HG03439 (cell line): ENCODE results near the gene RAB9A.
"Not testable (repeated sequence)": the region's sequence is repeated elsewhere in the genome, so short reads cannot be mapped to it uniquely, and the experiment has no call there.

Experiments
- ATAC-seq: cut with Tn5 transposase; IDR thresholded peaks from one replicate; pipeline ENCODE4 v1.9.1; 2021; ENCODE audit warnings: mild to moderate bottlenecking, moderate library complexity; ENCODE audit not compliant: unreplicated experiment

Gene RAB9A

GRCh38 chrX:13669246-13669737, 19.6 kb upstream of the RAB9A start:
- ATAC-seq: peak; percentile 64

GRCh38 chrX:13669755-13670154, 19.2 kb upstream of the RAB9A start:
- not testable (repeated sequence) for ATAC-seq

- no peak for ATAC-seq
Measured at GRCh38 chrX:13670197-13670596, 18.7 kb upstream of the RAB9A start.

GRCh38 chrX:13673016-13673415, 15.9 kb upstream of the RAB9A start:
- ATAC-seq: no peak

- ATAC-seq: no peak
Measured at GRCh38 chrX:13676885-13677284, 12.0 kb upstream of the RAB9A start.

GRCh38 chrX:13679700-13680099, 9.2 kb upstream of the RAB9A start:
- ATAC-seq: not testable (repeated sequence)

- ATAC-seq: no peak
Measured at GRCh38 chrX:13681595-13681994, 7.3 kb upstream of the RAB9A start.

- no peak for ATAC-seq
Measured at GRCh38 chrX:13684361-13684760, 4.6 kb upstream of the RAB9A start.

GRCh38 chrX:13685126-13685763, 3.7 kb upstream of the RAB9A start:
- no peak for ATAC-seq

GRCh38 chrX:13687203-13687602, 1.7 kb upstream of the RAB9A start:
- no peak for ATAC-seq

GRCh38 chrX:13688384-13688957, 457 bp upstream of the RAB9A start:
- no peak for ATAC-seq

- no peak for ATAC-seq
Measured at GRCh38 chrX:13689741-13690211, 848 bp downstream of the RAB9A start.

GRCh38 chrX:13690836-13691235, 1.9 kb downstream of the RAB9A start:
- no peak for ATAC-seq

GRCh38 chrX:13691841-13692371, 3.0 kb downstream of the RAB9A start:
- ATAC-seq: no peak

- no peak for ATAC-seq
Measured at GRCh38 chrX:13692771-13693231, 3.9 kb downstream of the RAB9A start.

GRCh38 chrX:13693341-13693961, 4.5 kb downstream of the RAB9A start:
- ATAC-seq: no peak

- no peak for ATAC-seq
Measured at GRCh38 chrX:13694359-13694758, 5.4 kb downstream of the RAB9A start.

GRCh38 chrX:13694983-13695382, 6.1 kb downstream of the RAB9A start:
- ATAC-seq: no peak

- no peak for ATAC-seq
Measured at GRCh38 chrX:13695601-13696115, 6.7 kb downstream of the RAB9A start.

- ATAC-seq: peak; percentile 48
Measured at GRCh38 chrX:13697455-13697854, 8.5 kb downstream of the RAB9A start.

- ATAC-seq: no peak
Measured at GRCh38 chrX:13697976-13698375, 9.0 kb downstream of the RAB9A start.

- no peak for ATAC-seq
Measured at GRCh38 chrX:13698432-13698831, 9.5 kb downstream of the RAB9A start.
